ENCODE measurements around the gene SDK1.
"Not testable (repeated sequence)": the region's sequence is repeated elsewhere in the genome, so short reads cannot be mapped to it uniquely, and the experiment has no call there.

Gene SDK1

GRCh38 chr7:3917436-3917835, 616.4 kb downstream of the SDK1 start:
- Mint-ChIP-seq H3K4me3 (no peak overlapping the region), H3K27me3 (no peaks in the 10 kb centered on the region), H3K27ac (no peak overlapping the region), H3K9me3 (ENCODE audit: low read depth) (no peaks in the 10 kb centered on the region), H3K4me1 (ENCODE audit: low read depth) (peaks cover 4% of the 10 kb centered on the region), H3K36me3 (no peaks in the 10 kb centered on the region)

- no peaks in the 10 kb centered on the region for H3K27me3 Mint-ChIP-seq
- no peak overlapping the region for H3K4me3 Mint-ChIP-seq
- peaks cover 4% of the 10 kb centered on the region for H3K4me1 Mint-ChIP-seq (ENCODE audit: low read depth)
- no peaks in the 10 kb centered on the region for H3K36me3 Mint-ChIP-seq
- no peak overlapping the region for H3K27ac Mint-ChIP-seq
- no peaks in the 10 kb centered on the region for H3K9me3 Mint-ChIP-seq (ENCODE audit: low read depth)
Observed at GRCh38 chr7:3918576-3918975, 617.5 kb downstream of the SDK1 start.

GRCh38 chr7:3922175-3922635, 621.2 kb downstream of the SDK1 start:
- H3K27me3 Mint-ChIP-seq, result peaks cover 4% of the 10 kb centered on the region
- no peaks in the 10 kb centered on the region for H3K9me3 Mint-ChIP-seq (ENCODE audit: low read depth)
- no peak overlapping the region for H3K4me3 Mint-ChIP-seq
- no peaks in the 10 kb centered on the region for H3K36me3 Mint-ChIP-seq
- no peak overlapping the region for H3K27ac Mint-ChIP-seq
- peaks cover 4% of the 10 kb centered on the region for H3K4me1 Mint-ChIP-seq (ENCODE audit: low read depth)

GRCh38 chr7:3923307-3923918, 622.4 kb downstream of the SDK1 start:
- Mint-ChIP-seq H3K4me3 (no peak overlapping the region), H3K9me3 (ENCODE audit: low read depth) (no peaks in the 10 kb centered on the region), H3K4me1 (ENCODE audit: low read depth) (peaks cover 4% of the 10 kb centered on the region), H3K27ac (no peak overlapping the region), H3K27me3 (peaks cover 4% of the 10 kb centered on the region), H3K36me3 (no peaks in the 10 kb centered on the region)

- Mint-ChIP-seq H3K27ac (no peak overlapping the region), H3K4me1 (ENCODE audit: low read depth) (no peaks in the 10 kb centered on the region), H3K4me3 (no peak overlapping the region), H3K36me3 (no peaks in the 10 kb centered on the region), H3K9me3 (ENCODE audit: low read depth) (no peaks in the 10 kb centered on the region), H3K27me3 (peaks cover 4% of the 10 kb centered on the region)
Observed at GRCh38 chr7:3924277-3924676, 623.2 kb downstream of the SDK1 start.

- H3K4me1 Mint-ChIP-seq (ENCODE audit: low read depth), result no peaks in the 10 kb centered on the region
- no peaks in the 10 kb centered on the region for H3K9me3 Mint-ChIP-seq (ENCODE audit: low read depth)
- H3K4me3 Mint-ChIP-seq, result no peak overlapping the region
- no peak overlapping the region for H3K27ac Mint-ChIP-seq
- peaks cover 4% of the 10 kb centered on the region for H3K27me3 Mint-ChIP-seq
- H3K36me3 Mint-ChIP-seq, result no peaks in the 10 kb centered on the region
Observed at GRCh38 chr7:3927446-3928110, 626.5 kb downstream of the SDK1 start.

DNA sequence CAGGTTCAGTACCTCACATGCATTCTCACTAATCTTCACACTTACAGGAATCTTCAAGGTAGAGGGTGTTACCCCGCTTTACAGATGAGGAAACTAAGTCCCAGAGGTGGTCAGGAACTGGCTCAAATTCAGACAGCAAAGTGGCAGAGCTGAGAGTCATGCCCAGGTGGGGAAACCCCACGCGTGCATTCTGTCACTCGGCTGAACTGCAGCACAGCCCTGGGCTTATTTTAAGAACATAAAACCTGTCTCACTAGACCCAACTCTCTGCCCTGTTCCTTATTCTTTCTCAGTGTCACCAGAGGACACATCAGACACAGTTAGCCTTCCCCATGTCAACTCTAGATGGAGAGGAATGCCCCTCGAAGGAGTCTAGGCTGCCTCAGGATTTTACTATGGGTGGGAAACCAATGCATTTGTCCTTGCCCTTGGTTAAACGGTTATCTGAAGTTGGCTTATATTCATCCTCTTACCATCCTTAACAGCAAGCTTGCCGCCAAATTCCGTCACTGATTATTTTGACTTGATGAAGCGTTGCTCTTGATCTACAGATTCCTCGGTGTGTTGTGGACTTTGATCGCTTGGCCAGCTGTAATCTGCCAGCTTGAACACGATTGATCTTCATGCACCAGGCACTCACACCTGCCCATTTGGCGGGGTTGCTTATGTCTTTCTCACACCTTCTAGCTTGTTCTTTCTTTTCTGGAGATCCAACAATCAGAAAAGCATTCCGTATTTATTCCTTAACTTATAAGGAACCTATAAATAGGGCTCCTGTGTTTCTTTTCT, 627.9 kb downstream of the SDK1 start:
- Mint-ChIP-seq H3K27me3 (peaks cover 5% of the 10 kb centered on the region), H3K36me3 (no peaks in the 10 kb centered on the region), H3K27ac (no peak overlapping the region), H3K4me1 (ENCODE audit: low read depth) (no peaks in the 10 kb centered on the region), H3K9me3 (ENCODE audit: low read depth) (no peaks in the 10 kb centered on the region), H3K4me3 (no peak overlapping the region)

- Mint-ChIP-seq H3K27ac (no peak overlapping the region), H3K9me3 (ENCODE audit: low read depth) (peaks cover 9% of the 10 kb centered on the region), H3K4me1 (ENCODE audit: low read depth) (no peaks in the 10 kb centered on the region), H3K36me3 (no peaks in the 10 kb centered on the region), H3K27me3 (peaks cover 4% of the 10 kb centered on the region), H3K4me3 (no peak overlapping the region)
Observed at GRCh38 chr7:3931843-3932242, 630.8 kb downstream of the SDK1 start.

- H3K4me1 Mint-ChIP-seq (ENCODE audit: low read depth), result no peaks in the 10 kb centered on the region
- peaks cover 9% of the 10 kb centered on the region for H3K9me3 Mint-ChIP-seq (ENCODE audit: low read depth)
Observed at GRCh38 chr7:3937146-3937545, 636.1 kb downstream of the SDK1 start.

GRCh38 chr7:3937605-3938004, 636.6 kb downstream of the SDK1 start:
- no peak overlapping the region for H3K4me3 Mint-ChIP-seq
- peaks cover 4% of the 10 kb centered on the region for H3K27me3 Mint-ChIP-seq
- peaks cover 9% of the 10 kb centered on the region for H3K9me3 Mint-ChIP-seq (ENCODE audit: low read depth)
- H3K27ac Mint-ChIP-seq, result no peak overlapping the region
- no peaks in the 10 kb centered on the region for H3K4me1 Mint-ChIP-seq (ENCODE audit: low read depth)
- no peaks in the 10 kb centered on the region for H3K36me3 Mint-ChIP-seq

More at GRCh38 chr7:3937146-3937545, 636.1 kb downstream of the SDK1 start:
- no peaks in the 10 kb centered on the region for H3K36me3 Mint-ChIP-seq
- peaks cover 4% of the 10 kb centered on the region for H3K27me3 Mint-ChIP-seq
- H3K4me3 Mint-ChIP-seq, result no peak overlapping the region
- H3K27ac Mint-ChIP-seq, result no peak overlapping the region

GRCh38 chr7:3941706-3942105, 640.7 kb downstream of the SDK1 start:
- not testable (repeated sequence) for H3K9me3 Mint-ChIP-seq (ENCODE audit: low read depth); H3K4me1 Mint-ChIP-seq (ENCODE audit: low read depth); H3K36me3 Mint-ChIP-seq; H3K27ac Mint-ChIP-seq; H3K27me3 Mint-ChIP-seq; H3K4me3 Mint-ChIP-seq

DNA sequence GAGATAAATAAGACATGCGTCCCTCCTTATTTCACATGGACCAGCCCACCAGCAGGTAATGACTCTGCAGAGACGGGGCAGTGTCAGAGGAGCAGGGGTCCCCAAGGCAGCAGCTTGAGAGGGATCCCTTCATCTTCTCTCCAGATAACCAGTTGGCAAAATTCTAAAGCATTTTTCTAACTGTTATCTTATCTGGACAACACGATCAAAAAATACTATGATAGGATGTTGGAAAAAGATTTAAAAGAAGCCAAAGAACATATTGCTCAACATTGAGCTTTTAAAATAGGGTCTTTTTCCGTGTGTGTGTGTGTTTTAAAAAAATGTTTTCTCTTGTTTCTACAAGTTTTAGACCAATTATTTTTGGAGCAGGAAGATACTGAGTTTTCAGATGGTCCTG, 641.2 kb downstream of the SDK1 start:
- peaks cover 4% of the 10 kb centered on the region for H3K9me3 Mint-ChIP-seq (ENCODE audit: low read depth)
- H3K27ac Mint-ChIP-seq, result no peak overlapping the region
- H3K4me1 Mint-ChIP-seq (ENCODE audit: low read depth), result no peaks in the 10 kb centered on the region
- H3K36me3 Mint-ChIP-seq, result peaks cover 3% of the 10 kb centered on the region
- H3K4me3 Mint-ChIP-seq, result no peak overlapping the region
- H3K27me3 Mint-ChIP-seq, result peaks cover 8% of the 10 kb centered on the region

- Mint-ChIP-seq H3K27me3 (peaks cover 8% of the 10 kb centered on the region), H3K36me3 (peaks cover 3% of the 10 kb centered on the region), H3K9me3 (ENCODE audit: low read depth) (peaks cover 4% of the 10 kb centered on the region), H3K4me3 (no peak overlapping the region), H3K4me1 (ENCODE audit: low read depth) (no peaks in the 10 kb centered on the region), H3K27ac (no peak overlapping the region)
Observed at GRCh38 chr7:3942816-3943745, 642.0 kb downstream of the SDK1 start.

DNA sequence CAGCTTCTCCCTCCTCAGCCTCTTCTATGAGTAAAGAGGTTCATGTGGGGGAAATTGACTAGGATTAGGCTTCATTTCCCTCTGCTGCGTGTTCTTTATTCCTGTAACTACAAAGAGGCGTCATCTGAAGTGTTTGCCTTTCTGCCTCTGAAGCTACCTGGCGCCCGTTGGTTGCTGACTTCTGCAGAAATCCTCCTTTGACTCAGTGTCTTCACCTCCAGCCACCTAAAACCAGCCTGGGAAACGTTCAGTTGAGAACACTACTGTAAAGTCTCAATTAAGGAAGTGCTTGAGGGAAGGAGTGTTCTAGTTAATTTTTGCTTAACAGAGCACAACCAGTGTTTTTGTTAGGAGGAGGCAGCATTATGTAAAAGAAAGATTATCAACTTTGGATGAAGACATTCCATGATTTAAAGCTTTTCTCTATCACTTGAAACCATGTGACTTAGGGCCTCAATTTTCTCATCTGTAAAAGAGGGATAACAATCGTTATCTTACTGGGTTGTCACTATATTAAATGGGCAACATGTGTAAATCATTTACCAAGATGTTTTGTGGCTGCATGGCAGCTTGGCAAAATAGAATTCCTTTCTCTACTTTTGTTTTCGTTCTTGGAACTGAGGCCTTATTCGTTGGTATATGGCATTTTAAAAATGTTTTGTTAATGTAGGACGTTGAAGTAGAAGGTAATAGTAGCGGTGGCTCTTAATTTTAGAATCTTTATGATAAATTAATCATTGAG, 642.9 kb downstream of the SDK1 start:
- peaks cover 3% of the 10 kb centered on the region for H3K36me3 Mint-ChIP-seq
- H3K27me3 Mint-ChIP-seq, result peaks cover 8% of the 10 kb centered on the region
- H3K27ac Mint-ChIP-seq, result no peak overlapping the region
- no peak overlapping the region for H3K4me3 Mint-ChIP-seq
- peaks cover 4% of the 10 kb centered on the region for H3K9me3 Mint-ChIP-seq (ENCODE audit: low read depth)
- H3K4me1 Mint-ChIP-seq (ENCODE audit: low read depth), result no peaks in the 10 kb centered on the region

Measured in activated naive CD8-positive, alpha-beta T cell (primary cell).